ENCODE data around the gene ITPK1. TPM values are rescaled to one million over a fixed set of nuclear protein-coding genes. Genes with fewer than 3 reads are reported as not detected.

The ITPK1 gene
- total RNA-seq, 2 donors from 2014 or later = 77.1 to 118 TPM

DNA sequence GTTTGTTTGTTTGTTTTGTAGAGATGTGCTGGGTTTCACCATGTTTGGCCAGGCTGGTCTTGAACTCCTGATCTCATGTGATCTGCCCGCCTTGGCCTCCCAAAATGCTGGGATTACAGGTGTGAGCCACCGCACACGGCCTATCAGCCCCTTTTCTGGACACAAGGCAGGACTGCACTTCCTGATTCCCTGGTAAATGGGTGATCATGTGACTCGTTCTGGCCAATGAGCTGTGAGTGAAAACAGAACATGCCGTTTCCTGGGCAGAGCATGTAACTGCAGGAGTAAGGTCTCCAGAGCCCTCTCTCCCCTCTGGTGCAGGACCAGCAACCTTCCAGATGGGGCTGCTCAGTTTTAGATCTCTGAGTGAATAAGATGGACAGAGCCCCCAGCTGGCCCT lies 92.7 kb downstream of the ITPK1 start:
- no peak for DNase-seq (ENCODE audit: low spot score)
- peaks cover 12% of the 10 kb centered on the region for H3K4me1 ChIP-seq (replicated peaks)
- no peaks in the 10 kb centered on the region for H3K36me3 ChIP-seq
- no peak overlapping the region for H3K4me3 ChIP-seq
- TF ChIP-seq, protein P1, sequence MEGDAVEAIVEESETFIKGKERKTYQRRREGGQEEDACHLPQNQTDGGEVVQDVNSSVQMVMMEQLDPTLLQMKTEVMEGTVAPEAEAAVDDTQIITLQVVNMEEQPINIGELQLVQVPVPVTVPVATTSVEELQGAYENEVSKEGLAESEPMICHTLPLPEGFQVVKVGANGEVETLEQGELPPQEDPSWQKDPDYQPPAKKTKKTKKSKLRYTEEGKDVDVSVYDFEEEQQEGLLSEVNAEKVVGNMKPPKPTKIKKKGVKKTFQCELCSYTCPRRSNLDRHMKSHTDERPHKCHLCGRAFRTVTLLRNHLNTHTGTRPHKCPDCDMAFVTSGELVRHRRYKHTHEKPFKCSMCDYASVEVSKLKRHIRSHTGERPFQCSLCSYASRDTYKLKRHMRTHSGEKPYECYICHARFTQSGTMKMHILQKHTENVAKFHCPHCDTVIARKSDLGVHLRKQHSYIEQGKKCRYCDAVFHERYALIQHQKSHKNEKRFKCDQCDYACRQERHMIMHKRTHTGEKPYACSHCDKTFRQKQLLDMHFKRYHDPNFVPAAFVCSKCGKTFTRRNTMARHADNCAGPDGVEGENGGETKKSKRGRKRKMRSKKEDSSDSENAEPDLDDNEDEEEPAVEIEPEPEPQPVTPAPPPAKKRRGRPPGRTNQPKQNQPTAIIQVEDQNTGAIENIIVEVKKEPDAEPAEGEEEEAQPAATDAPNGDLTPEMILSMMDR (IDR thresholded peaks at IDR 0.05) = no peak
- TF ChIP-seq POLR2AphosphoS5 (IDR thresholded peaks at IDR 0.05) (no peak), POLR2A (IDR thresholded peaks at IDR 0.05) (no peak)
- H3K27me3 ChIP-seq (replicated peaks; ENCODE audit: insufficient read depth) = no peaks in the 10 kb centered on the region
- 93% methylated on average over 5 of the region's 5 CpGs for WGBS
- no peaks in the 10 kb centered on the region for H3K9me3 ChIP-seq
- intact Hi-C loops (cut with DNase I) = no loop called here
- no peak overlapping the region for H3K27ac ChIP-seq

GRCh38 chr14:93019970-93020369 lies 95.8 kb downstream of the ITPK1 start:
- no peaks in the 10 kb centered on the region for H3K9me3 ChIP-seq
- peaks cover 12% of the 10 kb centered on the region for H3K4me1 ChIP-seq (replicated peaks)
- intact Hi-C loops (cut with DNase I) = no loop called here
- H3K27ac ChIP-seq = peak overlapping the region; percentile 14 to 23
- TF ChIP-seq POLR2AphosphoS5 (IDR thresholded peaks at IDR 0.05) (no peak), POLR2A (IDR thresholded peaks at IDR 0.05) (no peak)
- TF ChIP-seq, protein P1 (IDR thresholded peaks at IDR 0.05) = no peak
- H3K4me3 ChIP-seq = no peak overlapping the region
- no peak for DNase-seq (ENCODE audit: low spot score)
- H3K27me3 ChIP-seq (replicated peaks; ENCODE audit: insufficient read depth) = no peaks in the 10 kb centered on the region
- WGBS = 83% methylated on average over 8 of the region's 8 CpGs
- H3K36me3 ChIP-seq = no peaks in the 10 kb centered on the region

DNA sequence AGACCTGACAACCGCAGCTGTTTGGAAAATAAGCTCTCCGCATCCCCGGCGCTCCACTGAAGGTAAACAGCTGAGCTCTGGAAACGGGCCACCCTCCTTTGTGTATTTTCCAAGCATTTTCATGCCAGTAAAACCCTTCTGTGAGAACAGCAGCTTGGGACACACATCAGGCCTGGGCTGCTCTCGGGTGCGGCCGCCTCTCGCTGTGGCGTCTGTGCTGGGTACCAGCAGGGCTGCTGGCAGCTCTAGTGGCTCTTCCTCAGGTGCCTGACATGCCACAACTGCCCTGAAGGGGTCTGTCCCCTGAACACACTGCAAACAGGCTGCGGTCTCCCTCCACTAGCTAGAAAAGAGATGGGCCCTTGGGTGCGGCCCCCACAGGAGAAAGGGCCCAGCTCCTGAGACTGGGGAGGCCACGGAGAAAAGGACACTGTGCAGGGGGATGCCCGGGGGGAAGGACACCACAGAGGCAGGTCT lies 96.3 kb downstream of the ITPK1 start:
- WGBS = 38% methylated on average over 14 of the region's 14 CpGs
- peak; percentile 79 for DNase-seq (ENCODE audit: low spot score)
- Histone ChIP-seq H3K27ac (peak overlapping the region; percentile 14 to 23), H3K9me3 (no peaks in the 10 kb centered on the region), H3K27me3 (replicated peaks; ENCODE audit: insufficient read depth) (no peaks in the 10 kb centered on the region), H3K36me3 (no peaks in the 10 kb centered on the region), H3K4me1 (replicated peaks) (peaks cover 12% of the 10 kb centered on the region), H3K4me3 (no peak overlapping the region)
- intact Hi-C loops (cut with DNase I) = no loop called here
- TF ChIP-seq POLR2A (IDR thresholded peaks at IDR 0.05) (no peak), POLR2AphosphoS5 (IDR thresholded peaks at IDR 0.05) (peak; percentile 78)
- TF ChIP-seq, protein P1 (IDR thresholded peaks at IDR 0.05) = no peak

DNA sequence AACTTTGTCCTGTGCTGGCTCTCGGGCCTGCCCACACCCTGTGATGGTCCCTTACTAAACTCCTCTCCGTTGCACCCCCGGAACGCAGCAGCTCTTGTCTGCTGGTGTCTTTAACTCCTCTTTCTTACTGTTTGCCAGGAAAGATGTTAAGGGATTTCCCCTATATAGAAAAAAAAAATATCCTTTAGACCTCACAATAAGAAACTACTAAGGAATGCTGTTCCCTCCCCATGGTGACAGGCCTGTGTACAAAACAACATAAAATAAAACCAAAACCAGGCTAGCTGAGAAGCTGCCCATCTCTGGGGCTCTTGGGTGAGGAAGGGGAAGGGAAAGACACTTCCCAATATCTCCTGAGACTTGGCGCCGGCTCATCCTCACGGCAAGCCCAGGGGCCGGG lies 97.4 kb downstream of the ITPK1 start:
- no peak for DNase-seq (ENCODE audit: low spot score)
- H3K4me1 ChIP-seq (replicated peaks) = peaks cover 12% of the 10 kb centered on the region
- TF ChIP-seq POLR2AphosphoS5 (IDR thresholded peaks at IDR 0.05) = no peak
- TF ChIP-seq POLR2A (IDR thresholded peaks at IDR 0.05) = no peak
- TF ChIP-seq, protein P1 (IDR thresholded peaks at IDR 0.05) = no peak
- H3K4me3 ChIP-seq = no peak overlapping the region
- H3K9me3 ChIP-seq = no peaks in the 10 kb centered on the region
- intact Hi-C loops (cut with DNase I) = no loop called here
- 79% methylated on average over 8 of the region's 8 CpGs for WGBS
- no peaks in the 10 kb centered on the region for H3K36me3 ChIP-seq
- H3K27ac ChIP-seq = peak overlapping the region in 1 of 2 donors; percentile 14
- H3K27me3 ChIP-seq (replicated peaks; ENCODE audit: insufficient read depth) = no peaks in the 10 kb centered on the region

- 94% methylated on average over 10 of the region's 10 CpGs for WGBS
- no peak for DNase-seq (ENCODE audit: low spot score)
- Histone ChIP-seq H3K4me3 (no peak overlapping the region), H3K27me3 (replicated peaks; ENCODE audit: insufficient read depth) (no peaks in the 10 kb centered on the region), H3K27ac (no peak overlapping the region), H3K9me3 (no peaks in the 10 kb centered on the region), H3K36me3 (no peaks in the 10 kb centered on the region), H3K4me1 (replicated peaks) (peaks cover 12% of the 10 kb centered on the region)
- intact Hi-C loops (cut with DNase I) = no loop called here
- TF ChIP-seq POLR2AphosphoS5 (IDR thresholded peaks at IDR 0.05) (no peak), POLR2A (IDR thresholded peaks at IDR 0.05) (no peak)
- TF ChIP-seq, protein P1 (IDR thresholded peaks at IDR 0.05) = no peak
These were observed 97.8 kb downstream of the ITPK1 start for GRCh38 chr14:93017898-93018297.

All from prostate gland (tissue), 2 donors.